Erythroblast (primary cell): ENCODE data around the gene ABCA1.

Experiments used
- GATA1 ChIP-seq: IDR thresholded peaks from 2 replicates; pipeline ENCODE4 v1.6.1; 2011; ENCODE audit warnings: low read depth, mild to moderate bottlenecking, control low read depth, low read length, moderate library complexity
- POLR2A ChIP-seq: IDR thresholded peaks from 2 replicates; pipeline ENCODE4 v1.6.1; 2011; ENCODE audit warnings: mild to moderate bottlenecking, low read length

- TF ChIP-seq POLR2A (no peak), GATA1 (no peak)
Measured at GRCh38 chr9:104864675-104865104, 63.3 kb downstream of the ABCA1 start.
